ENCODE data around the gene CDC42EP5. TPM values are rescaled to one million over a fixed set of nuclear protein-coding genes. Genes with fewer than 3 reads are reported as not detected.

CDC42EP5 gene
- total RNA-seq, 6 donors from 2014 or later: 11.1 to 40.4 (median 20.6) TPM

GRCh38 chr19:54462047-54462654 lies 10.9 kb downstream of the CDC42EP5 start:
- Histone ChIP-seq H3K9me3 (no peaks in the 10 kb centered on the region), H3K4me1 (peaks cover 29 to 61% (median 36%) of the 10 kb centered on the region in 4 donors), H3K27ac (peak overlapping the region; percentile 97 to 99 (median 98)), H3K27me3 (no peaks in the 10 kb centered on the region), H3K4me3 (peak overlapping the region; percentile 65 to 83 (median 82)), H3K36me3 (peaks cover 38 to 53% (median 52%) of the 10 kb centered on the region in 4 donors)
- no peak for ATAC-seq (ENCODE audit: low FRiP score in 2 of 2)
- DNase-seq: no peak
- 50 to 81% methylated on average over 1 to 8 of the region's 15 CpGs for WGBS, 2 donors
- no peak for TF ChIP-seq POLR2AphosphoS5 (IDR thresholded peaks at IDR 0.05)
- TF ChIP-seq EP300 (IDR thresholded peaks at IDR 0.05): no peak
- no peak for TF ChIP-seq CTCF (IDR thresholded peaks at IDR 0.05)

- H3K27me3 ChIP-seq: no peaks in the 10 kb centered on the region
- ATAC-seq (ENCODE audit: low FRiP score in 2 of 2): no peak
- peak overlapping the region in 3 of 4 donors; percentile 16 to 98 (median 98) for H3K27ac ChIP-seq
- peaks cover 29 to 61% (median 36%) of the 10 kb centered on the region in 4 donors for H3K4me1 ChIP-seq
- 36 to 49% methylated on average over 3 of the region's 3 CpGs for WGBS, 2 donors
- H3K4me3 ChIP-seq: peak overlapping the region in 2 of 4 donors; percentile 65 to 81
- no peak for DNase-seq
- TF ChIP-seq CTCF (IDR thresholded peaks at IDR 0.05) (no peak), POLR2AphosphoS5 (IDR thresholded peaks at IDR 0.05) (no peak), POLR2A (IDR thresholded peaks at IDR 0.05) (no peak)
- H3K9me3 ChIP-seq: no peaks in the 10 kb centered on the region
- peaks cover 43 to 58% (median 57%) of the 10 kb centered on the region in 4 donors for H3K36me3 ChIP-seq
These were observed 11.5 kb downstream of the CDC42EP5 start for GRCh38 chr19:54461613-54462012.

GRCh38 chr19:54461210-54461609 lies 11.9 kb downstream of the CDC42EP5 start:
- Histone ChIP-seq H3K4me3 (peak overlapping the region in 1 of 4 donors; percentile 7), H3K27me3 (no peaks in the 10 kb centered on the region), H3K4me1 (peaks cover 29 to 61% (median 36%) of the 10 kb centered on the region in 4 donors), H3K36me3 (peaks cover 47 to 62% (median 61%) of the 10 kb centered on the region in 4 donors), H3K27ac (peak overlapping the region; percentile 16 to 98 (median 64)), H3K9me3 (no peaks in the 10 kb centered on the region)
- DNase-seq (peak in 1 of 2 donors; percentile 86), ATAC-seq (ENCODE audit: low FRiP score in 2 of 2) (no peak)
- no peak for TF ChIP-seq EP300 (IDR thresholded peaks at IDR 0.05)
- 76 to 85% methylated on average over 27 of the region's 27 CpGs for WGBS, 2 donors

GRCh38 chr19:54460230-54461005 lies 12.7 kb downstream of the CDC42EP5 start:
- DNase-seq (peak in 1 of 2 donors; percentile 81), ATAC-seq (ENCODE audit: low FRiP score in 2 of 2) (no peak)
- Histone ChIP-seq H3K4me1 (peaks cover 29 to 57% (median 36%) of the 10 kb centered on the region in 4 donors), H3K4me3 (no peak overlapping the region), H3K27ac (peak overlapping the region in 3 of 4 donors; percentile 39 to 98 (median 98)), H3K27me3 (no peaks in the 10 kb centered on the region), H3K36me3 (peaks cover 53 to 70% (median 69%) of the 10 kb centered on the region in 4 donors), H3K9me3 (no peaks in the 10 kb centered on the region)
- 73 to 78% methylated on average over 20 to 32 of the region's 39 CpGs for WGBS, 2 donors
- TF ChIP-seq POLR2A (IDR thresholded peaks at IDR 0.05): no peak
- no peak for TF ChIP-seq POLR2AphosphoS5 (IDR thresholded peaks at IDR 0.05)
- TF ChIP-seq EP300 (IDR thresholded peaks at IDR 0.05): no peak
- no peak for TF ChIP-seq CTCF (IDR thresholded peaks at IDR 0.05)

All from upper lobe of left lung (tissue), 6 donors.